Activated CD8-positive, alpha-beta memory T cell treated with anti-CD3 and anti-CD28 coated beads for 36 hours (primary cell): Measurements from ENCODE around the gene LARGE1. TPM values are rescaled to one million over a fixed set of nuclear protein-coding genes. Genes with fewer than 3 reads are reported as not detected.

Source experiments
- CTCF ChIA-PET: fragments of 350-600 bp; sonication (Branson Sonifier 250); formaldehyde crosslinking; loops from one replicate; lab custom pipeline; 2021; ENCODE audit warnings: antibody characterized with exemption; lab: Charles Lee
- POLR2A ChIA-PET: fragments of 350-600 bp; sonication (Branson Sonifier 250); formaldehyde crosslinking; loops from one replicate; lab custom pipeline; 2021; ENCODE audit warnings: antibody characterized with exemption; lab: Charles Lee
- total RNA-seq, 2 experiments: library from RNA; stranded (reverse); gene quantifications; one replicate each; pipeline ENCODE4 v1.2.3, GENCODE V29; 2021

The LARGE1 gene
- total RNA-seq, 2 experiments from 2014 or later: 0.17 to 0.38 TPM

DNA sequence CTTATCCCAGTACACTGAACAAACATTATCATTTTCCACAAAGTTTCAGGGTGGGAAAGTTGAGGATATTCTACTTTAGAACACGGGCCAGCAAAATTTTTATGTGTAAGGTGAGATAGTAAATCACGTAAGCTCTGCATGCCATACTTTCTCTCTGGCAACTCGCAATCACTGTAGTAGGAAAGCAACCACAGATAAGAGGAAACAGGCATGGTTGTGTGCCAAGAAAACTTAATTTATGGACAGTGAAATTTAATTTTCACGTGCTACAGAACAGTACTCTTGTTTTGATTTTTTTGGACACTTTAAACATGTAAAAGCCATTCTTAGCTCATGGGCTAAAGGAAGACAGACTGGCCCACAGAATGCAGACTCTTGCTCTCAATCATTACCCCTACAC, 82.5 kb downstream of the LARGE1 start:
- ChIA-PET CTCF (interaction anchor here (0.6 kb wide), 1 partner anchor 11 kb away, joined by 3 read pairs; no protein-coding TSS in a partner anchor), POLR2A (no interaction called here)

DNA sequence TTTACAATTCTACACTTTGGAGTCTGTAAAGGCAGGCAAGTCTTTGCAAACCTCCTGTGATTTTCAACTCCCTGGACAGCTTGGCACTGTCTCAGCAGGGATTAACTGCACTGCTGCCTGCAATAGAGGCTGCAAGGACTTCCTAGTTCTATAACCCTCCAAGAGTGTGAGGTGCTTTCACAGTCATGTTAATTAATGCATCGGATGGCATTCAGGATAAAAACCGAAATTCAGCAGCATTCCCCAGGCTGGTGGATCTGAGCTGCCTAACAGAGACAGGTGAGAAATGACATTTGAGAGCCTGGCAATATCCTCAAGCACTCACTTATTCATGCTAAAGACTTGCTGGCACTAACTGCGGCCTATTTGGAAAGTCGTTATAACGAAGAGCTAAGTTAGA, 85.0 kb downstream of the LARGE1 start:
- CTCF ChIA-PET: no interaction called here
- POLR2A ChIA-PET: no interaction called here

DNA sequence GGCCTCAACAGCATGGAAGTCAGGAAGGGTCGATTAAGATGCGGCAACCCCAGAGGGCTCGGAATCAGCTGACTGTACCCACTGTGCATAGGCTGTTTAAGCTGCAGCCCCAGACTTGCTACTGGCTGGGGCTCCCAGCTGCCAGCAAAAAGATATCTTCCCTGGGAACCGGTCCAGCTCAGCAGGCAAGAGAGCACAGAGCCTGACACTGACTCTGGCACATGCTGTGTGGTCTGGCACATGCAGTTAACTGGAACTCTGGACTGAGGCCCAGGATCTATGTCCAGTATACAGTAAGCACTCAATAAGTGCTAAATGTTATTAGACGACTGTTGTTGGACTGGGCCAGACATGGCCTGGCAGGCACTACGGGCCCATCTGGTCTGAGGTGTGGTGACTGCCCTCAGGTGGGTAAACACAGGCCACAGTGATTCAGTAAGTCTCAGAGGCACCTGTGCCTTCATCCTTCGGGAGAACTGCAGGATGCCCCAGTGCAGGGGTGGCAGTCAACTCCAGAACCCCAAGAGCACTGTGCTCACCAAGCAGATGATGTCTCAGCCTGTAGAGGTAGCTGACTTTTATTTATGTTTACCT, 87.6 kb downstream of the LARGE1 start:
- POLR2A ChIA-PET: no interaction called here
- CTCF ChIA-PET: no interaction called here

DNA sequence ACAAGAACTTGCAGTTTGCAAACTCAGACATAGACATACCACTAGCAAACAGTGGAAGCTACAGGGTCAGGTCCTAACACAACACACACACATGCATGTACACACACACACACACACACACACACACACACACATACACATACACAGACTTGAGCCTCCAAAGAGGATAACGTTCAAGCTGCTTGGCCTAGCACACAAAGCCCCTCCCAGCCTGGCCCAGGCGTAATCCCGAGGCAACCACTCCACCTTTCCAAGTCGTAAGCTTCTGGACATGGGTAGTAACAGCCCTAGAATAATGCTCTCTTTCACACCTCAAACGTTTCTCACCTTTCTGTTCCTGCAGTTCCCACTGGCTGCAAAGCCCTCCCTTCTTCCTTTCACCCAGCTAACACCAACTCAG, 88.6 kb downstream of the LARGE1 start:
- ChIA-PET POLR2A (no interaction called here), CTCF (interaction anchor here (0.5 kb wide), 1 partner anchor 189 kb away, joined by 3 read pairs; no protein-coding TSS in a partner anchor)

DNA sequence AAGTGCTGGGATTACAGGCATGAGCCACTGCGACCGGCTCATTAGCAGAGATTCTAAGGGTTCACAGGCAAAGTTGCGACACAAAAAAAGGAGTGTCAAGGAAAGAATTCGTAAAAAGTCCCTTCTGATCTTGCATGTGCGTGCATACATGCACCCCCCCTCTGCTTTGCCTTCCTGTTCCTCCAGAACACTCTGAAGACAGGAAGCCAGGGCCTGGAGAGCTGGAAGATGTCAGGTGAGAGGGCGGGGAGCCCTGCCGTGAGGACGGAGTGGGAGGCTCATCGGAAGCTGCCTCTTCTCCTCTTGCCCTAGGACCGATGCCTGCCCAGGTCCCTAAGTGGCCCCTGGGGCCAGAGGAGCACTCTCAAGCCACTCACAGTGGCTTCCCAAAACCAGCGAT, 89.1 kb downstream of the LARGE1 start:
- CTCF ChIA-PET: interaction anchor here (0.5 kb wide), 1 partner anchor 189 kb away, joined by 3 read pairs; no protein-coding TSS in a partner anchor
- POLR2A ChIA-PET: no interaction called here

DNA sequence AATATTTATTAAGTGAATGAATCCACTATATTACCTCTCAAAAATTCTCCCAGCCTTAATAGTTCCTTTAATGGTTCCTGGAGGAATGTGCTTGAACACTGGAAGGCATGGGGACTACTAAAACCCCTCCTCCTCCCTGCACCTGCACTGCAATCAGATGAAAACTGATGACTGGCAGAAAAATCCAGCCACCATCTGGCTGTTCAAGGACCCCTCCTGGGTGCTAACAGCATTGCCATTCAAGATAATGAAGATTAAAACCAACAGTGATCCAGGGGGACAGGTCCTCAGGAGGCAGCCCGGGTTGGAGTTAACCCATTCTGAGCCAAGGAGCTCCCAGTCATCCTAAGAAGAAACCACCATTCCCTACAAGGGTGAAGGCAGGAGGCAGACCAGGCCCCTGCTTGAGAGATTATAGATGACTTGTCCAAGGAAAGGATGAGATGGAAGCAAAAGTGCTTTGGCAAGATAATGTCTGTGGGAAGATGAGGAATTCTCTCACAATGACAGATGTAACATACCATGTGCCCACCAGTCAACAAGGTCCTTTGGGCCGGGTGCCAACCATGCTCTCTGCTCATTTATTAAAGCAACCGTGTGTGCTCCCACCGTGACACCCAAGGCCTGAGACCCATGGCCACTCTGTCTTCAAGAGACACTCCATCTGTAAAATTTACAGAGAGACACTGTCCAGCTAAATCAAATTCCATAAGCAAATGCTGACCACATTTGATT, 90.6 kb downstream of the LARGE1 start:
- ChIA-PET POLR2A (no interaction called here), CTCF (no interaction called here)

DNA sequence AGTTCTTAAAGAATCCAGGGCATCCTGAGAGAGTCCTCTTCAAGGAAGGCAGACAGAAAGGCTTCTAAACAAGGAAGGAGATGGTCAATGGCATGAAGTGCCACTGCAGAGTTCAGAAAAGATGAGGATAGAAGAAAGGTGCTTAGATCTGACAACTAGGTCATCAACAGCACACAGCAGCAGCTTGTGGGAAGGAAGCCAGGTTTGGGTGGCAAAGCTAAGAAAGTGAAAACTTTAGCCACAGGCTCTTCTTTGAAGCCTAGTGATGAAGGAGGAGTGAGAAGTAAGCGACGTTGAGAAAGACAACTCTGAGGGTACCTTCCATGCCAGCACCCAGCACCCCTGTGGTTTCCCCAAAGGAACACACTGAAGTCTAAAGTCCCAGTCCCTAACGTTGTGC, 92.0 kb downstream of the LARGE1 start:
- ChIA-PET POLR2A (no interaction called here), CTCF (interaction anchor here (0.7 kb wide), 1 partner anchor 322 kb away, joined by 5 read pairs; no protein-coding TSS in a partner anchor)

DNA sequence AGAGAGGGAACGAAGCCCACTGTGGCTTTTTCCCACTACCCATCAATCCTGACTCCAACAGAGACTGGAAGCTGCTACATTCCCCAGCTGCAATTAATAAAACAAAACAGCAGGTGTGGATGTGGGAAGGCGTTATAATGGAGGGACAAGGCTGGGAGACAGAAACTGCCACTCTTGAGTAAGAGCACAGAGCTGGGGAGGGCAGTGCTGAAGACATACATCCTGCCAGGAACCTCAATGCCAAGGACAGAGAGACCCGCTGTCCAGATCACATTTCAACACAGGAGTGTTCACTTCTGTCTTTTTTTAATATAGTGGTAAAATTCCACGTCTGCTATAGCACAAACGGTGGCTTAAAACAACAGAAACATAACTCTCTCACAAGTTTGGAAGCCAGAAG, 94.5 kb downstream of the LARGE1 start:
- ChIA-PET CTCF (no interaction called here), POLR2A (no interaction called here)

DNA sequence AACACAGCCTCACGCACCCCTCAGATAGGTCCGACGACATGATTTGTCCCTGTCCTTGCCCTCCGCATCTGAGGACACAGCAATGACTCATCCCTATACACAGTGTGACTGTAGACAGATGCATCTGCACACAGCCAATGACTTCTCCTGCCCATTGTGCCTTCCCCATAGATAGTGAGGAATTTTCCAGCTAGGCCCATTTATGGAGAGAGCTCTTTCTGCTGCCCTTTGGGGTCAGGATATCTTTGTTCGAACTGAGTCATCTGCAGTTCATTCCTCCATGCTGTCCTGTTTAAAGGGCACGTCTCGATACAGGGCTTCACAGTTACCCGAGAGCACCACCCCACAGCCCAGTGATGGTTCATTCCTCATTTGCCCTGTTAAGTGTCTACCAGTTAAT, 96.7 kb downstream of the LARGE1 start:
- POLR2A ChIA-PET: no interaction called here

DNA sequence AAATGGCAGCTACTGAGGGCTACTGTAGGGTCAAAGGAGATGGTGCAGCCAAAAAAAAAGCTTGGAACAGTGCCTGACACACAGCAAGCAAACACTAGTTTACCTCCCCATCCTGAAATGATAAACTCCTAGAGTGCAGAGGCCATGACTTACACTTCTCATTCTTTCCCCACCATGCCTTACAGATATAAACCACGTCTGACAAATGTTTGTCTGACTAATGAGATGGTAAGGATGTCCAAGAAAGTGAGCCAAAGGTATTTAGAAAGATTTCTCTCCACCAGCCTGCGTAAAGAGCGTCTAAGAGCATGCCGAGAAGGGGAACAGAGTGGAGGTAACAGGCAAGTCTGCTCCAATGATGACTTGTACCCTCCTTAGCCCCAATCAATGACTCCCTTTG, 99.0 kb downstream of the LARGE1 start:
- ChIA-PET POLR2A (no interaction called here), CTCF (no interaction called here)

More for the DNA sequence above, 96.7 kb downstream of the LARGE1 start:
- CTCF ChIA-PET: no interaction called here

DNA sequence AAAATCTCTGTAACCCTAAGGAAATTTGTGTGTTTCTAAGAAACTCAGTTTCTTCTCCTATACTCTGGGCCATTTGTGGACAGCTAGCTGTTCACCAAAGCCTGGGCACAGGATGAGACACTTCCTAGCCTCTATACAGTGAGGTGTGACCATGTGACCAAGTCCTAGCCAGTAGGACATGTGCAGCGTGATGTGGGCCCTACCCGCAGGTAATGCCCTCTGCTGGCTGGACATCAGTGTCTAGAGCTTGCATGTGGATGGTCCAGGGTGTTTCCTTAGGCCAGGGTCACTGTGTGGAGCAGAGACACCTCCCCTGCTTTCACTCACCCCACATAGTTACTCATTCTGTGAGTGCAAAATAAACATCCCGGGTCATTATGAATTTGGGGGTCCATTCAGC, 100.5 kb downstream of the LARGE1 start:
- ChIA-PET POLR2A (no interaction called here), CTCF (no interaction called here)

DNA sequence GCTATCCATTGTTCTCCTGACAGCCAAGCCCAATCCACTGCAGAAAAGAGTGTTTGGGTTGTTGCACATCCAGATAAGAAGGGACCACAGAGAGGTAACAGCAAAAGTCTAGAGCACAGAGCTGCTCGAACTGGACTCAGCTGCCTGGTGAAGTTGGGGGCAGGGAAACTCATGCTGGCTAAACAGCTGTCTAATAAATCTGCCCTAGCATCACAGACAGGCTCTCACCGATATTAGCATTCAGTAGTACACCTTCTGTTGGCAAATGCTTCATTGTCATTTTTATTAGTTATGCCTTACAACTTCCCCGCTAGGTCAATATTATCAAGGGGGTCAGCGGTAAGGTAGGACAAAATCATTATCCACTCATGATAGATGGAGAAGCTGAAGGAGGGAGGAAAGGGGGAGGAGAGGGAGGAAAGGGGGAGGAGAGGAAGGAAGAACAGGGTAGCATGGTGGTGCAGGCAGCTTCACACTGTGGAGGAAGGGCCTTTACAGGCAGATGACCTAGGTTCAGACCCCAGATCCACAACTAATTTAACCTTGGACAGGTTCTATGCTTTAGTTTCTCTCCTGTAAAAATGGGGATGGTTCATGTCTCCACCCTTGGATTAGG, 102.7 kb downstream of the LARGE1 start:
- POLR2A ChIA-PET: no interaction called here

DNA sequence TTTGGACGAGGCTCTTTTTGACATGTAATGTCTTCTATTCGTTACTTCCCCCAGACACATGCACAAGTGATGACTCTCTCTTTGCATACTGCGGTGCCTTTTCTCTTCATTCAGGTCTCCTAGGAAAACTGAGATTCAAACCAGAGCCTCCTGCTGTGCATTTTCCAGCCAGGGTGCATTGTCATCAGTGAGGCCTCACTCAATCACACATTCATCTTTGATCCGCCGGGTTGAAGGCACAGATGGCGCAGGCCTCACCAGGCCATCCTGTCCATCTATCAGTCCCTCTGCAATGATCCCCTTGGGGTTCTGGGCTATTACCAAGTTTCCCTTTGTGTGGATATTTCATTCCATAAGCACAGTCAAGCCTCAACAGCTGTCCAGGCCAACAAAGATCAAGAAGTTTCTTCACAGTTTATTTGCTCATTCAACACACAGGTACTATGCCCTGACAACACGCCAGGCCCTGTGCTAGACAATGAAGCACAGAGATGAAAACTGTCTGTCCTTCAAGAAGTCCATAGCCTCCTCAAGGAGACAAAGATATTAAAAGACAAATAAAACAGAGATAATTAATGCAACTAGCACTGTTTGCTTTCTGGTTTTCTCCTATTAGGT, 107.8 kb downstream of the LARGE1 start:
- CTCF ChIA-PET: no interaction called here
- POLR2A ChIA-PET: no interaction called here

More for the DNA sequence above, 102.7 kb downstream of the LARGE1 start:
- CTCF ChIA-PET: no interaction called here

DNA sequence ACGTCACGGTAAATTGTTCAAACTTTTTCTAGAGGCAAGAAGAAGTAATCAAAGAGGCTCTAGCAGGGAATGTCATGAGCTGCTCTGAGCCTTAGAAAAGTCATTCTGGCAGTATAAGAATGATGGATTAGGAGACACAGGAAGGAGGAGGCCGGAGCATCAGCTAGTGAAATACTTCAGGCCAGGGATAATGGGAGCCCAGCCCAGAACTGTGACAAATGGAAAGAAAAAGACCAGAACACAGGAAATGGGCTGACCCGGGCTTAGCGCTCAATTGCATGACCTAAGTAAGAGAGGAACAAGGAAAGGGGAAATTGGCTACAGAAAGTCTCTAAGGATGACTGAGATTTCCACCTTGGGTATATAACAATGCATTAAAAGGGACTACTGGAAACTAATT, 108.6 kb downstream of the LARGE1 start:
- POLR2A ChIA-PET: no interaction called here
- CTCF ChIA-PET: no interaction called here

DNA sequence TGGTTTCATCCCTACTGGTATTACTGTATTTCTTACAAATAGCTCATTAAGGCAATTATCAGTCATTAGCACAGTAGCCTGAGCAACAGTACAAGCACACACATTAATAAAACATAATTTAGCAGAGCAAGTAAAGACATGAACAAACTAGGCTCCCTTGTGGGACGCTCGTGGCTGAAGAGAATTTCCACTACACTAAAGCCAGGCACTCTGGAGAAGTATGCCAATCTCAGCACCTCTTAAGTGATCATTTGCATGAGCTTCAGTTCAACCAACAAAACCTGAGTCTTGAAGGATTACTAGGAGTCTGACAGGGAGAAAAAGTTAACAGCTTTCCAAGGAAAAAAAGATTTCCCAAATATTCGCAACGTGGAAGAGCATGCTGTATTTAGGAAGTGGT, 109.1 kb downstream of the LARGE1 start:
- ChIA-PET CTCF (no interaction called here), POLR2A (no interaction called here)

DNA sequence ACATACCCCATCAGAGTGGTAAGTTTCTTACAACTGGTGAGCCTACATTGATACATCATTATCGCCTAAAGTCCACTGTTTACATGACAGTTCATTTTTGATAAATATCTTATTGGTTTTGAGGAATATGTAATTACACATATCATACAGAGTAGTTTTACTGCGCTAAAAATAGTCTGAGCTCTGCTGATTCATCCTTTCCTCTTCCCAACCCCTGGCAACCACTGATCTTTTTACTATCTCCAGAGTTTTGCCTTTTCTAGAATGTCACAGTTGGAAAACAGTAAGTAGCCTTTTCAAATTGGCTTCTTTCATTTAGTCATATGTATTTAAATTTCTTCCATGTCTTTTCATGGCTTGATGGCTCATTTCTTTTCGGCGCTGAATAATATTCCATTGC, 112.8 kb downstream of the LARGE1 start:
- POLR2A ChIA-PET: no interaction called here
- CTCF ChIA-PET: no interaction called here

DNA sequence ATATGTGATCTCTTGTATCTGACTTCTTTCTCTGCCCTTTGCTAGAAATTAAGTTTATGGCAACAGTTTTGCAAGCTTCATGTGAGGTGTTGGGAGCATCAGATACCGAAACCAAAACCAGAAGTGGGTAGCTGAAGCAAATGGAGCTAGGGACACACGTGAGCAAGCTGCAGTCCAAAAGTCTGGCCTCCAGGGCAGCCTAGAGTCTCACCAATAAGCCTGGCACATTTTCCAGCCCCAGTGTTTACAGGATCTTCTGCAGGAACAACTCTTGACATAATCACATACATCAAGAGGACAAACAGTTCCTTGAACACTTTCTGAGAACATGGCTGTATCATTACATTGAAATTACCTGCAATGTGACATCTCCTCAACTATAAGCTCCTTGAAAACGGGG, 114.1 kb downstream of the LARGE1 start:
- CTCF ChIA-PET: no interaction called here
- POLR2A ChIA-PET: no interaction called here

DNA sequence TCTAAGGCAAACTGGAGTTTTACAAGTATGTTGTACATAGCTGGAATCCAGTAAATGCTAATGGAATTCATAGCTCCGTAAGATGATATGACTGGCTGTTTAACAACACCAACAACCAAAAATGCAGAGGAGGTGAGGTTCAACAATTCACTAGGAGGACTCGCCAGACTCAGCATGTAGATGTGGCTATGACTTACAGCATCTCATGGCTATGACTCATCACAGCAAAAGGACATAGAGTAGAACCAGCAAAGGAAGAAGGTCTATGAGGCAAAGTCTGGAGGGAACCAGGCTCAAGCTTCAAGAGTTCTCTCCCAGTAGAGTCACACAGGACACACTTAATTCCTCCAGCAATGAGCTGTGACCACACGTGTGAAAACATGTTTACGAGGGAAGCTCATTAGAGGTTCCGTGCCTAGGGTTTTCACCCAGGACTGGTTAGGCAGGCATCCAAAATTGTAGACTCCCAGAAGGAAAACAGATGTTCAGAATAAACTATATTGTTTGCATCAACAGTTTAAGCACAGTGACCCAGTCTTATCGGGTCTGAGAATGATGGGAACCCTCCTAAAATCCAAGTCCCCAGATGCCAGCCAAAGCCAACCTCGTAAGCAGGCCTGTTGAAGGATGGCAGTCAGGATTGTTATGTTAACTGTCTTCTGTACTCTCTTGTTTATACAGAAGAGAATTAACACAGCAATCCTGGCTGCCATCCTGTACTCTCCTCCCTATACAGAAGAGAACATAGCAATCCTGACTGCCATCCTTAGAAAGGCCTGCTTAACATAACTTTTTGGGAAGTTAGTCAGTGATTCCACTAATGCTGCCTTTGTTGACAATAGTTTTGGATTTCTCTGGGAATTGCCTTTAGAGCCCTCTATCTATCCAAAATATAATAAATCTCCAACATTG, 116.6 kb downstream of the LARGE1 start:
- ChIA-PET POLR2A (no interaction called here), CTCF (no interaction called here)

DNA sequence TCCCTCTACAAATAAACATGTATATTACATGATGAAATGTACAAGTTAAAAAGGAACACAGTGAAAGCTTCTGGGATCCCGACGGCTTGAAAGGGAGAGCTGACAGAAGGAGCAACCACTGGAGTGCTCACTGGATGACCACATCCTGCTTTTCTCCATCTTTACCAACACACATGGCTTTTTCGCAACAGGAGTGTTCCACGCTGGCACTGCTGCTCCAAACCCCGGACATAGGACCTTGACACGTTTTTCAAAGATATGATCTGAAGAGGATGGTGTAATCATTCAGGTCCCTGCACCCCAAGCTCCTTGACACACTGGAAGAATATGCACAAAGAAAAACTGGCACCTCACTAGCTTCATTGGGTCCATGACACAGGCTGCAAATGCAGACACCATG, 121.9 kb downstream of the LARGE1 start:
- ChIA-PET POLR2A (no interaction called here), CTCF (no interaction called here)
